Mammary epithelial cell (primary cell): ENCODE measurements around the gene SLC25A25.

Experiments
- CTCF ChIP-seq, 2 donors: IDR thresholded peaks in 1 of 2; conservative IDR thresholded peaks in 1 of 2; 2 replicates each; pipeline ENCODE4 v1.5.1; 2011 to 2012; ENCODE audit warnings: inconsistent platforms in 2 of 2, low read length in 2 of 2, mild to moderate bottlenecking in 2 of 2, control low read depth in 1 of 2, low read depth in 1 of 2; ENCODE audit not compliant: insufficient read depth in 1 of 2; ENCODE audit errors: extremely low read depth in 1 of 2
- EZH2 ChIP-seq: IDR thresholded peaks from 2 replicates; pipeline ENCODE4 v1.6.1; 2012; ENCODE audit warnings: low read length, inconsistent platforms, borderline replicate concordance

GRCh38 chr9:128068386-128069205 lies 564 bp downstream of the SLC25A25 start:
- TF ChIP-seq CTCF (conservative IDR thresholded peaks at IDR 0.05 in 1 of 2, IDR thresholded peaks at IDR 0.05 in 1 of 2; ENCODE audit: extremely low read depth in 1 of 2, insufficient read depth in 1 of 2, low read depth in 1 of 2, low read length in 2 of 2) (no peak), EZH2 (no peak)
